B cell (primary cell): ENCODE measurements around the gene BMP10. TPM values are rescaled to one million over a fixed set of nuclear protein-coding genes. Genes with fewer than 3 reads are reported as not detected.
A peak's percentile ranks its signal among the peaks of the same experiment; 100 is the strongest.

Experiments
- ATAC-seq: fragments of 200-7000 bp; cut with Tn5 transposase; one replicate; pipeline ENCODE4 v1.10.0; 2021; ENCODE audit warnings: low read depth, mild to moderate bottlenecking, moderate number of reproducible peaks, moderate library complexity
- CTCF ChIA-PET: fragments of 350-600 bp; sonication (Branson Sonifier 250); formaldehyde crosslinking; loops from one replicate; lab custom pipeline; 2021; ENCODE audit warnings: antibody characterized with exemption, inconsistent platforms; lab: Charles Lee
- POLR2A ChIA-PET: fragments of 350-600 bp; sonication (Branson Sonifier 250); formaldehyde crosslinking; loops from one replicate; lab custom pipeline; 2021; ENCODE audit warnings: antibody characterized with exemption; lab: Charles Lee
- DNase-seq: peaks from one replicate; pipeline ENCODE4 v3.0.0; 2013
- H2AFZ ChIP-seq: 2 replicates; pipeline ENCODE4 v1.6.1; 2012; ENCODE audit warnings: mild to moderate bottlenecking, low read depth, low read length; ENCODE audit not compliant: insufficient read depth, poor library complexity, severe bottlenecking
- H3K27ac ChIP-seq, 2 donors: 1 replicate in 1 of 2; 2 replicates in 1 of 2; pipeline ENCODE4 v1.5.1; 2012 to 2013; ENCODE audit warnings: low read length in 2 of 2, mild to moderate bottlenecking in 2 of 2, moderate library complexity in 1 of 2
- H3K27me3 ChIP-seq, 4 experiments: fragments of 200-600 bp in 1 of 4; sonication (generic) in 1 of 4; replicated peaks in 1 of 4; 1 replicate in 2 of 4; 2 replicates in 2 of 4; pipeline versions ENCODE4 v1.6.1 to v1.7.0; 2013 to 2016; ENCODE audit warnings: low read length in 3 of 4, mild to moderate bottlenecking in 2 of 4, mixed read lengths in 1 of 4, moderate library complexity in 1 of 4; ENCODE audit not compliant: insufficient read depth in 4 of 4, control insufficient read depth in 3 of 4; ENCODE audit errors: control extremely low read depth in 1 of 4
- H3K36me3 ChIP-seq, 2 experiments: replicated peaks in 1 of 2; 1 replicate in 1 of 2; 2 replicates in 1 of 2; pipeline versions ENCODE4 v1.6.1 to v1.7.1; 2013; ENCODE audit warnings: low read length in 1 of 2; ENCODE audit not compliant: insufficient read depth in 2 of 2, control insufficient read depth in 1 of 2; ENCODE audit errors: control extremely low read depth in 1 of 2, extremely low read depth in 1 of 2
- H3K4me1 ChIP-seq, 2 donors: fragments of 200-600 bp in 1 of 2; sonication (generic) in 1 of 2; 1 replicate in 1 of 2; 2 replicates in 1 of 2; pipeline versions ENCODE4 v1.5.1 to v1.6.1; 2013 to 2017; ENCODE audit warnings: low read length in 2 of 2; ENCODE audit not compliant: control insufficient read depth in 2 of 2, insufficient read depth in 2 of 2
- H3K4me2 ChIP-seq: replicated peaks from 2 replicates; pipeline ENCODE3; 2012; ENCODE audit warnings: mild to moderate bottlenecking, low read depth, low read length; ENCODE audit not compliant: poor library complexity, severe bottlenecking
- H3K4me3 ChIP-seq, 5 experiments: fragments of 200-600 bp in 1 of 5; sonication (generic) in 1 of 5; 1 replicate in 3 of 5; 2 replicates in 2 of 5; pipeline versions ENCODE4 v1.5.1 to v1.7.0; 2011 to 2016; ENCODE audit warnings: low read length in 4 of 5, mild to moderate bottlenecking in 4 of 5, low read depth in 2 of 5, control low read depth in 1 of 5, moderate library complexity in 1 of 5; ENCODE audit not compliant: insufficient read depth in 1 of 5; ENCODE audit errors: control extremely low read depth in 1 of 5, extremely low read depth in 1 of 5
- H3K79me2 ChIP-seq: fragments of 200-600 bp; sonication (generic); one replicate; pipeline ENCODE4 v1.6.0; 2016; ENCODE audit warnings: low read length; ENCODE audit not compliant: control insufficient read depth, insufficient read depth
- H3K9ac ChIP-seq: fragments of 200-600 bp; sonication (generic); 2 replicates; pipeline ENCODE4 v1.6.1; 2017; ENCODE audit warnings: mild to moderate bottlenecking, low read length, moderate library complexity
- H3K9me3 ChIP-seq, 3 donors: one replicate each; pipeline versions ENCODE4 v1.6.1 to v1.7.1; 2013; ENCODE audit warnings: low read length in 2 of 3; ENCODE audit not compliant: control insufficient read depth in 2 of 3, insufficient read depth in 1 of 3; ENCODE audit errors: control extremely low read depth in 1 of 3
- H4K20me1 ChIP-seq: 2 replicates; pipeline ENCODE4 v1.6.0; 2012; ENCODE audit warnings: mild to moderate bottlenecking, low read length; ENCODE audit not compliant: insufficient read depth, control insufficient read depth, poor library complexity, severe bottlenecking
- H3K27ac Mint-ChIP-seq: one replicate; pipeline ENCODE4 v1.8.0; 2021; ENCODE audit warnings: mixed read lengths
- H3K27me3 Mint-ChIP-seq: one replicate; pipeline ENCODE4 v1.8.0; 2021; ENCODE audit warnings: mixed read lengths
- H3K4me1 Mint-ChIP-seq: one replicate; pipeline ENCODE4 v1.8.0; 2021; ENCODE audit warnings: mixed read lengths
- H3K4me3 Mint-ChIP-seq: one replicate; pipeline ENCODE4 v1.8.0; 2021; ENCODE audit warnings: mixed read lengths
- H3K9me3 Mint-ChIP-seq: one replicate; pipeline ENCODE4 v1.8.0; 2022; ENCODE audit warnings: mixed read lengths; ENCODE audit not compliant: insufficient read depth
- EZH2 ChIP-seq: IDR thresholded peaks from 2 replicates; pipeline ENCODE4 v1.6.1; 2012; ENCODE audit warnings: borderline replicate concordance, low read depth, mild to moderate bottlenecking, moderate library complexity, low read length; ENCODE audit not compliant: insufficient read depth, poor library complexity, severe bottlenecking
- WGBS: methylation state at CpG from one replicate; pipeline ENCODE4 v1.1.5; 2013; ENCODE audit warnings: missing lambda C conversion rate; ENCODE audit not compliant: insufficient coverage; 5-methylcytosine and 5-hydroxymethylcytosine counted together
- intact Hi-C: fragments of 100-400 bp; cut with micrococcal nuclease; formaldehyde crosslinking; loops from one replicate; pipeline ENCODE4 v1.10.0; 2022
- polyA plus RNA-seq: library from polyadenylated mRNA; depleted of rRNA; stranded (reverse); fragments of >200 nt; gene quantifications from 2 replicates; pipeline ENCODE4 v1.2.3, GENCODE V29; 2012
- total RNA-seq, 2 donors: library from RNA; stranded (reverse); fragments of 120-200 nt in 1 of 2; gene quantifications; 1 replicate in 1 of 2; 2 replicates in 1 of 2; pipeline versions ENCODE4 v1.2.3 to v1.2.4, GENCODE V29; 2013 to 2022
- TF ChIP-seq, protein P1 (sequence below): fragments of 200-600 bp; IDR thresholded peaks from one replicate; pipeline ENCODE4 v1.8.0; 2022; ENCODE audit warnings: antibody characterized with exemption, mild to moderate bottlenecking

The BMP10 gene
- total and polyA plus RNA-seq, 2 donors (not counting 1 experiment from before 2014, with no cell fraction given): not detected

DNA sequence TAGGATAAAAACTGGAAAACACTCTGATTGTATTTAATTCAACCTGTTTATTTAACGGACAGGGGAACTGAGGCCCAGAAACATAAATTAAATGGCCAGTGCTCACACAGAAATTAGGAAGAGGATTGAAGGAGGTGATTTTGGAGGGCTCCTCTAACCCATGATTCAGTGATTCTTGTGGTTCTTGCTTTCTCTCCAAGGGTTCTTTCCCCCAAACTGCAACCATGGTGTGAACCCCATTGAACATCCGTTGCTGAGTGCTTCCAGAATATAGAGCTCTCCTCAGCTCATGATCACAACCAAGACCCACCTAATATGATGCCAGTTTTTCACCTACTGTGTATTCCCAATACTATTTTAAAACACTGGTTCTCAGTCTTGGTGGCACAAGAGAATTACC is 41.4 kb downstream of the BMP10 start:
- TF ChIP-seq, protein P1, sequence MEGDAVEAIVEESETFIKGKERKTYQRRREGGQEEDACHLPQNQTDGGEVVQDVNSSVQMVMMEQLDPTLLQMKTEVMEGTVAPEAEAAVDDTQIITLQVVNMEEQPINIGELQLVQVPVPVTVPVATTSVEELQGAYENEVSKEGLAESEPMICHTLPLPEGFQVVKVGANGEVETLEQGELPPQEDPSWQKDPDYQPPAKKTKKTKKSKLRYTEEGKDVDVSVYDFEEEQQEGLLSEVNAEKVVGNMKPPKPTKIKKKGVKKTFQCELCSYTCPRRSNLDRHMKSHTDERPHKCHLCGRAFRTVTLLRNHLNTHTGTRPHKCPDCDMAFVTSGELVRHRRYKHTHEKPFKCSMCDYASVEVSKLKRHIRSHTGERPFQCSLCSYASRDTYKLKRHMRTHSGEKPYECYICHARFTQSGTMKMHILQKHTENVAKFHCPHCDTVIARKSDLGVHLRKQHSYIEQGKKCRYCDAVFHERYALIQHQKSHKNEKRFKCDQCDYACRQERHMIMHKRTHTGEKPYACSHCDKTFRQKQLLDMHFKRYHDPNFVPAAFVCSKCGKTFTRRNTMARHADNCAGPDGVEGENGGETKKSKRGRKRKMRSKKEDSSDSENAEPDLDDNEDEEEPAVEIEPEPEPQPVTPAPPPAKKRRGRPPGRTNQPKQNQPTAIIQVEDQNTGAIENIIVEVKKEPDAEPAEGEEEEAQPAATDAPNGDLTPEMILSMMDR: no peak
- TF ChIP-seq EZH2: no peak
- Histone ChIP-seq H3K36me3 (peaks cover 9 to 31% of the 10 kb centered on the region in 2 experiments), H2AFZ (no peak overlapping the region), H3K4me2 (peak overlapping the region; percentile 55), H3K9ac (peak overlapping the region; percentile 22), H3K27me3 (no peaks in the 10 kb centered on the region), H3K9me3 (no peaks in the 10 kb centered on the region), H3K79me2 (peaks cover 12% of the 10 kb centered on the region), H3K27ac (peak overlapping the region in 1 of 2 donors; percentile 44), H4K20me1 (peaks cover 27% of the 10 kb centered on the region), H3K4me1 (peaks cover 46 to 53% of the 10 kb centered on the region in 2 donors), H3K4me3 (no peak overlapping the region)
- Mint-ChIP-seq H3K27ac (peak overlapping the region; percentile 83), H3K9me3 (no peaks in the 10 kb centered on the region), H3K27me3 (no peaks in the 10 kb centered on the region), H3K4me1 (peaks cover 71% of the 10 kb centered on the region), H3K4me3 (no peak overlapping the region)
- intact Hi-C loops: no loop called here
- 11% methylated on average over 1 of the region's 2 CpGs for WGBS
- ChIA-PET CTCF (interaction anchor here (0.6 to 2.6 kb wide), 11 partner anchors 9 to 406 kb away, joined by 3 to 11 read pairs (median 5); no protein-coding TSS in a partner anchor), POLR2A (no interaction called here)
- ATAC-seq: no peak
- DNase-seq: no peak

DNA sequence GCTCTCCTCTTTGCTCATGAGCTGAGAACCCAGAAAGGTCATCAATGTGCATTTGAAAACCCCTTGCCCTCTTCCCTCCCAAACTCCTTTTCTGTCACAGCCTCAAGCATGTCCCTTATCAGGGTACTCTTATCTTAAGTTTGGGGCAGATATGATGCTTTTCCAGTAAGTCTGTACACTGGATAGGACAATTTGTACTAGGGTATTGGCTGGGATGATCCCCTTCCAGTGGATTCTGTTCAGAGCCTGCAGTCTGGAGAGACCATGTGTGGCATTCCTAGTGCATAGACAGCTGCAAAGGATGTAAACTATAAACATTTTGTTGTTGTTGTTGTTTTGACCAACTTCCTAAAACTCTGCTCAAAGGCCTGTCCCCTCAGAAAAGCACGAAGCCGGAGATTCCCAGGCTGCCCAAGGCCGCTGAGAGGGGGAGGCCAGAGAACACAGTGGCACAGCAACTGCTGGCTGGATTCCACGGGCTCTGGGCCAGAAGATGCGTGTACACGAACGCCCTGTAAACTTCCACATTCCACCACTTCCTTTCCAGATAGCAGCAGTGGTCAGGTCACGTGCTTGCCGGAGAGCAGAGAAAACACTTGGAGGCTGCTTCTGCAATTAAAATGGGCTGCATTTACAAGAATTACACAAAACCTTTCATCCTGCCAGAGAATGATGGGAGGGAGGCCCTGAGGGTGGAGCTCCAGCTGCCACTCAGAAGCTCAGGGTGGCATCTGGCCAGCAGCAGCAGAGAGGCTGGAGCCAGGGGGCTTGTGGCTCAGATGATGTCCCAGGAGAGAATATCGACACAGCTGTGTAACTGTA is 42.1 kb downstream of the BMP10 start:
- TF ChIP-seq, protein P1: no peak
- TF ChIP-seq EZH2: no peak
- H3K36me3 ChIP-seq: peaks cover 10 to 36% of the 10 kb centered on the region in 2 experiments
- no peak overlapping the region for H3K4me3 ChIP-seq
- H3K9ac ChIP-seq: peak overlapping the region; percentile 22
- peaks cover 67% of the 10 kb centered on the region for H3K4me1 Mint-ChIP-seq
- H3K27me3 ChIP-seq: no peaks in the 10 kb centered on the region
- peaks cover 28% of the 10 kb centered on the region for H4K20me1 ChIP-seq
- H3K4me3 Mint-ChIP-seq: peak overlapping the region; percentile 60
- peak overlapping the region; percentile 14 to 44 for H3K27ac ChIP-seq
- no peaks in the 10 kb centered on the region for H3K9me3 Mint-ChIP-seq
- H3K4me2 ChIP-seq: peak overlapping the region; percentile 55
- H3K27me3 Mint-ChIP-seq: no peaks in the 10 kb centered on the region
- H3K27ac Mint-ChIP-seq: peak overlapping the region; percentile 83
- no peaks in the 10 kb centered on the region for H3K9me3 ChIP-seq
- ChIA-PET CTCF (interaction anchor here (0.6 to 2.6 kb wide), 11 partner anchors 7 to 407 kb away, joined by 3 to 11 read pairs (median 5); no protein-coding TSS in a partner anchor), POLR2A (no interaction called here)
- H3K4me1 ChIP-seq: peaks cover 44 to 46% of the 10 kb centered on the region in 2 donors
- ATAC-seq: peak; percentile 21
- intact Hi-C loops: no loop called here
- WGBS: 6% methylated on average over 3 of the region's 10 CpGs
- peak; percentile 60 for DNase-seq
- no peak overlapping the region for H2AFZ ChIP-seq
- H3K79me2 ChIP-seq: peaks cover 12% of the 10 kb centered on the region
